Measurements from ENCODE around the gene SORCS3.

DNA sequence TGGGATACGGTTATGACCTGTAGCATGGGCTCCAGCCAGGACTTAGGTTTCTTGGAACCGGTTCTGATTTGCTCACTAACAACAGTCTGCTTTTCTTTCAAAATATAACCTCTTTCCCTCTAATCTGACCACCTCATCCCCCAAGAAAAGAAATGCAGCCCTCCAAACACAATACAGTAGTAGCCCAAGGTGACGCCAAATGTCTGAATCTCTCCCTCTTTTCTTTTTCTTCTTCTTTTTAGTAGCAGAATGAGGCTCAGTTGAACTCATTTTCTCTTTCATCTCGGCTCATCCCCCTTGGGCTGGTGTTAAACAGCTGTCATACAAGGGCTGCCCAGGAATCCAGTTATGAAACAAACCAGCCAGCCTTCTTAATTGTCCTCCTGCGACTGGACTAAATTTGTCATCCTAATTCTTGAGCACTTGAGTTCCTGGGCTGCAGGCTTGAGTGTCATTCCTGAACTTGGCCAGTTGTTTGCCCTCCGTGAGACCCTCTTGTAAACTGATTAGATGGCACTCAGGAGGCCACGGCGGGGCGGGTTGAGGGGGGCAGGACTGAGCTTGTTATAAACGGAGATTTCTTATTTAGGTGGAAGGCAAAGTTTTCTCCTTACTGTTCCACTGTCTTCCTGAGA is 94.8 kb downstream of the SORCS3 start:
- no peak for TF ChIP-seq CTCF (IDR thresholded peaks at IDR 0.05; ENCODE audit: insufficient read depth, low read length)
- no peak for TF ChIP-seq POLR2AphosphoS5 (IDR thresholded peaks at IDR 0.05; ENCODE audit: low read depth)

Data from HL-60 (cell line).